GM18505 (cell line): ENCODE measurements around the gene CFAP45.

Experiments
- ATAC-seq: cut with Tn5 transposase; IDR thresholded peaks from one replicate; pipeline ENCODE4 v1.9.1; 2021; ENCODE audit not compliant: unreplicated experiment
- POLR2A ChIP-seq: IDR thresholded peaks from 4 replicates; pipeline ENCODE4 v1.6.1; 2011; ENCODE audit warnings: borderline replicate concordance; ENCODE audit not compliant: insufficient read depth, insufficient read length; ENCODE audit errors: extremely low read depth

Gene CFAP45

DNA sequence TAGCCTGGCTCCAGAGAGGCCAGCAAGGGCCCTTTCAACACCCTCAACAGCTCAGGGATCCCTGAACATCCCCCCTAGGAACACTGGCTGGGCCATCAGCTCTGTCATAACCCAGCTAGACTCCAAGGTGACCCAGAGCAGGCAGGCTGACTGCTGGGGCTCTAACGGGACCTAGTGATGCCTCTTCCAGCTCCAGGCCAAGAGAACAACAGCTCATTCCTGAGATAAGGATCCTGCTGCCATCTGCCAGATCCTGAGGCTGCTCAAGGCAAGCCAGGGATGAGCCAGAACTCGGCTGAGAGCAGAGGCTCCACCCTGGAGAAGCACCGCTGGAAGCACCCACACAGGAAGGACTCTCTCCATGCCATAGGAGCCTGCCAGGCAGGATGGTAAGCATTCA is 39.5 kb downstream of the CFAP45 start:
- no peak for TF ChIP-seq POLR2A
- ATAC-seq, result no peak

GRCh38 chr1:159859767-159860322 is 40.1 kb downstream of the CFAP45 start:
- ATAC-seq, result no peak
- TF ChIP-seq POLR2A, result no peak

- no peak for TF ChIP-seq POLR2A
- ATAC-seq, result no peak
These were observed 42.1 kb downstream of the CFAP45 start for GRCh38 chr1:159857889-159858288.

DNA sequence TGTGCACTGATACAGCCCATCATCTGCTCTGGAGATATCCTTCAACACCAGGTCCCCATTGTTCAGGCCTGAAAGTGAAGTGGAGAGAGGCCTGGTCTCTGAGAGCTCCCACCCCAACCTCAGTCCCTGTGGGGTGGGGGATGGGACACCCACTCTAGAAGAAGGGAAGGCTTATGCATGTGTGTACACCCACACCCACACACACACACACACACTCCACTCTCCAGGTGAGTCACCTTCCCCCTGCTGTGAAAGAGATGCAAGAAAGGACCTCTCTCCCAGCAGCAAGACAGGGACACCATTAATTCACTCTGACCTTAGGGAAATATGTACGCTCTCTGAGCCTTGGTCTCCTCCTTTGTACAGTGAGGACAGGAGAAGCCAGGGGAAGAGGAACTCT is 43.4 kb downstream of the CFAP45 start:
- no peak for TF ChIP-seq POLR2A
- ATAC-seq, result no peak

DNA sequence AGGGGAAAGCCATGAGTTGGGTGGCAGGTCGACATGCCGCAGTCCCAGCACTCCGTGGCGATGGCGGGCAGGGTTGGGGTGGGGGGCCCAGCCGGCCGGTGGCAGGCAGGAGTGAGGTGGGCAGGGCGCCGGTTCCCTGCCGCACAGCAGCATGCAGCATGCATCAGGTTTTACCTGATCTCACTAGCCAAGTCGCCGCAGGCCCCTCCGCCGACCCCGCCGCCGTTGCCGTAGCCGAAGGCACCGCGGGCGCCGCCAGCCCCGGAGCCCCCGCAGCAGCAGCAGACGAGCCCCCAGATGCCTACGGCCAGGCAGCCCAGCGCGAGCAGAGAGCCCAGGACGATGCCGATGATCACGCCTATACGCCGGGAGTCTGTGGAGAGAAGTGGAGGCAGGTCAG is 44.3 kb downstream of the CFAP45 start:
- no peak for ATAC-seq
- no peak for TF ChIP-seq POLR2A

GRCh38 chr1:159854693-159855192 is 45.2 kb downstream of the CFAP45 start:
- peak; percentile 71 for ATAC-seq
- TF ChIP-seq POLR2A, result no peak

GRCh38 chr1:159854116-159854692 is 45.8 kb downstream of the CFAP45 start:
- no peak for ATAC-seq
- no peak for TF ChIP-seq POLR2A

- ATAC-seq, result no peak
- no peak for TF ChIP-seq POLR2A
These were observed 46.4 kb downstream of the CFAP45 start for GRCh38 chr1:159853417-159854115.

DNA sequence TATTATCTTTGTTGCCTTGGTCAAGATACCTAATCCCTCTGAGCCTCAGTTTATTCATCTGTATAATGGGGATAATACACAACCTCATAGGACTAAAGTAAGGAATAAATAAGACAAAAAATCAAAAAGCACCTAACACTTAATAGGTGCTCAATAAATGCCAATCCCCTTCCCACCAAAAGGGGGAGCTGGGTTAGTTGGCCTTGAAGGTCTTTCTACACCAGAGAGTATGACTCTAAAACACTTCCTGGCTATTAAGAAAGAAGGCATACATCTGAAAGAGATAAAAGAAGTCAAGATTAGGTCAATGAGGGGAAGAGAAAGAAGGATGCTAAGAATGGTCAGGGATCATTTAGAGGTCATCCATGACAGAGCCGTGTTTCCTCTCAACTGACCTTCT is 48.6 kb downstream of the CFAP45 start:
- TF ChIP-seq POLR2A, result no peak
- no peak for ATAC-seq

DNA sequence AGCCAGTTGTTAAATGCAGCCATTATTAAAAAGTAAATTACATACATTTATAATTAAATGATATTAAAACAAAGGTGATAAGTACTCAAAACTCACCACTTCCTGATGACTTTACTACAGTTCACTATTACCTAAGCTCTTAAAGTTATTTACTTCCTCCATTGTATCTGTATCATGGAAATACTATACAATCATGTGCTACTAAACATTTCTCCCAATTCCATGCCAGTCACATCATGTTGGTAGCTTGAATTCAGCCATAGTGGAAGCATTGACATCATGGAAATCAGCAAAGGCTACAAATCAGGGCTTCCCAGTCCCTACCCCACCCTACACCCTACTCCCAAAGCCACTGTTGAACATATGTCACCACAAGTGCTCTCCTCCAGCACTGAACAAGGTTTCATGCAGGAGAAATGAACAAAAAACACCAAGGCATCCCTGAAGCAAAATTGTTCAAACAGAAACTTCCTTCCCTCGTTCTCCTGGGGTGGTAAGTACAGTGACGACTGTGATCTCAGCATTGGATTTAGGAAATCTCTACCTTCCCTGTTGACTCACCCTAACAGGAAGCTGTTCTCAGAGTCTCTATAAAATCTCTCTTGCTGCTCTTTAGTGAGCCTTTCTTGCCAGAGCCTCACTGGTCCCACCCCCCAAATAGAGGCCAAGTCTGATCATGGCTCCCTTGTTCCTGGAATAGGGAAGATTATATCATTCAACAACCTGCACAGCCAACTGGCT is 50.2 kb downstream of the CFAP45 start:
- no peak for ATAC-seq
- TF ChIP-seq POLR2A, result no peak

DNA sequence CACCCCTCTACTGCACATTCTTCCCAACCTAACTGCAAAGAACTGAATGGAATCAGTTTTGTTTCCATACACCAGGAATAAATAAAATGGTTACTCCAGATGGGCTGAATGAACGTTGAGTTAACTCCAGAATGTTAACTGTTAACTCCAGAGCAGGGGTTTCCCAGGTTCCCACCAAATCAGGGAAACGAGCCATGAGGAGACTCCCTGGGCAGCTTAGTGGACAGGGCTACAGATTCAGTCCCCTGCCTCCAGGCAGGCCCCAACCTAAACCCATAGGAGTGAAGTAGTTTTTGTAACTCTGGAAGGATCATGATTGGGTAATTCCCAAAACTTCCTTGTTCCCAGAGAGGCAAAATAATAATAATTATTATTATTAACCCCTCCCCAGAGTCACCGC is 51.6 kb downstream of the CFAP45 start:
- ATAC-seq, result no peak
- no peak for TF ChIP-seq POLR2A

DNA sequence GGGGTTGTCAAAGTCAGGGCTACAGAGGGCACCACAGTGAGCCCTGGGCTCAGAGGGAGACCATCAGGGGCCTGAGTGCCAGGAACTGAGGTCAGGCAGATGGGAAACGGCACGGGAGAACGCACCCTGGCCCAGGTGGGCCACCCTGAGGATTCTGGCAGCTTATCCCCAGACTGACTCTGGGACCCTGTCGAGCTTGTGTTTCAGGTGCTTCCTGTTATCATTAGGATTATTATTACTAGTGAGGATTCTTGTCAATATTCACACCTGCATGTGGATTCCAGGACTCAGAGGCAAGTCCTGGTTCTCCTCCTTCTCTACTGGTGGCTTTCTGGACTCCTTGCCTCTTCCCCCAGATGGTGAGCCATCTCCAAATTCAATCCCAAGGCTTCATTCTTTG is 52.7 kb downstream of the CFAP45 start:
- no peak for ATAC-seq
- TF ChIP-seq POLR2A, result no peak

DNA sequence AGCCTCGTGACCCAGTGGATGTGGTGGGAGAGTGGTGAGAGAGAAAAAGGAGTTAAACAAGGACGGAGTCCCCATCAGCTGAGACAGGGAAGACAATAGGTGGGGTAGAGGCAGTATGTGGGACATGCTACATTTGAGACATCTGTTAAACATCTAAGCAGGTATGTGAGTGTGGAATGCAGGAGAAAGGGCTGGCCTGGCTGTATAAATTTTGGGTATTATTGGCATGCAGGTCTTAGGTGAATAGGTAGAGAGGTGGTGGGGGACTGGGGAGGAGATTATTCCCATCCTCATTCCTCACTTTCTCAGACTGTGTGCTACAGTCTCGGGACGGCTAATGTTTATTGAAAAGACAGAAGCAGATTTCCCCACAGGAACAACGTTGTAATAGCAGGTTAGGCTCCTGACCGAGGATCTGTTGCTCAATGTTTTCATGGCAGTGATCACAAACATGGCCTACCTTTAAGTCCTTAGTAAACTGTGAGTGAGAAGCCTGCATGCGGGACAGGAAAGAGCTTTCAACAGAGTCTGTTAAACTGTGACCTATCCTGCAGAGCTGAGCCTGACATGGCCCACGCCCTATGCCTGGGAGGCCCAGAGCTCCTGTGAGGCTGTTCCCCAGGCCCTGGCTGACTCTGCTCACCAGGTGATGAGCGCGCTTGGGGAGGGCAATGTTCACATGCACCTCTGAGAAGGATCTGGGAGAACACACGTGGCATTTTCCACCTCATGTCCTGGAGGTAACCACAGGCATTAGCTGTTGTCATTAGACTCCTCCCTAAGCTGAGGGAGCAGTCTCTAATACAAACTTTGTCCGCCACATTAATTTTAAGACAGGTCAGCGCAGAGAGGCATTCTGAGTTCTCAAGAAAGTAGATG is 54.0 kb downstream of the CFAP45 start:
- ATAC-seq, result no peak
- TF ChIP-seq POLR2A, result no peak
